GM12891 (cell line): Measurements from ENCODE around the gene LRP11.

ENCODE experiments used
- DNase-seq: peaks from one replicate; pipeline ENCODE4 v3.0.0; 2011; ENCODE audit warnings: low spot score; ENCODE audit not compliant: insufficient read length
- FAIRE-seq: peaks from 2 replicates; lab custom pipeline; 2011; peaks lifted over from hg19 to GRCh38; lab: Jason Lieb, UNC
- PAX5 ChIP-seq: IDR thresholded peaks from 2 replicates; pipeline ENCODE4 v1.6.1; 2011; ENCODE audit warnings: low read length, moderate library complexity, mild to moderate bottlenecking; ENCODE audit not compliant: insufficient read depth, severe bottlenecking
- POLR2A ChIP-seq: IDR thresholded peaks from 2 replicates; pipeline ENCODE4 v1.6.1; 2011; ENCODE audit warnings: low read depth, low read length, control low read depth
- POLR2AphosphoS5 ChIP-seq: IDR thresholded peaks from 2 replicates; pipeline ENCODE4 v1.6.1; 2011; ENCODE audit warnings: low read depth, low read length, control low read depth
- POU2F2 ChIP-seq: IDR thresholded peaks from 2 replicates; pipeline ENCODE4 v1.6.1; 2011; ENCODE audit warnings: low read depth, mild to moderate bottlenecking, control low read depth, low read length, moderate library complexity
- SPI1 ChIP-seq: IDR thresholded peaks from 2 replicates; pipeline ENCODE4 v1.6.1; 2011; ENCODE audit warnings: low read depth, low read length, control low read depth
- TAF1 ChIP-seq: IDR thresholded peaks from 2 replicates; pipeline ENCODE4 v1.6.1; 2011; ENCODE audit warnings: low read depth, low read length, control low read depth

LRP11 gene

GRCh38 chr6:149905371-149905910 lies 41.3 kb upstream of the LRP11 start:
- no peak for TF ChIP-seq POU2F2
- TF ChIP-seq POLR2A: no peak
- FAIRE-seq (no peak), DNase-seq (no peak)

GRCh38 chr6:149904661-149905370 lies 40.7 kb upstream of the LRP11 start:
- no peak for DNase-seq
- no peak for FAIRE-seq
- TF ChIP-seq TAF1 (no peak), POLR2A (no peak), SPI1 (no peak), POU2F2 (no peak), PAX5 (no peak), POLR2AphosphoS5 (no peak)

DNA sequence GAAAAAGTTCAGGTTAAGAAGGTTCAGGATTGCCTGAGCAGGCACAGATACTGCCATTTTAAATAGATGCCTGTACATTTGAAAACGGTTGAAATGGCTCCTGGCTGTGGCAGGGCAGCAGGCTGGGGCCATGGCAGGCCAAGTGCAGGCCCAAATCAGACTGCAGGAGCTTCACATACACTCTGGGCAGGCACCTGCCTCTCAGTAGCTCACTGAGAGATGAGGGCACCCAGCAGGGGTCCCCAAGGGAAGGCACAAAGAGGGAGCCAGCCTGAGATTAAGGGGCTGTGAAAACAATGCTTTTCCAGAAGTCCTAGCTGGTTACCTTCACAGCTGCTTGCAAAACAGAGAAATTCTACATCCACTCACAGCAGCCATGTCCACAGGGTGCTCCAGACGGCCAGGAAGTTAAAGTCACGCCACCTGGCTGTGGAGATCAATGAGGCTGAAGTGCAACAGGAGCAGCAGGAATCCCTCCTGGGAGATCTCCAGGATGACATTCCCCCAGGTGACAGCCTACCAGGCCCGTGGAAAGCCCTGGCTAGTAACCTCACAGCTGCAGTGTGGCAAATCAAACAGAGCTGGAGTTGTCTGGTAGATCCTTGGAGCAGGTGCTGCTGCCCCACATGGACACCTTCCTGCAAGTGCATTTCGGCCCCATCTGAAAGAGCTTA lies 39.9 kb upstream of the LRP11 start:
- no peak for FAIRE-seq
- TF ChIP-seq POU2F2: no peak
- TF ChIP-seq TAF1: no peak
- no peak for TF ChIP-seq POLR2AphosphoS5
- TF ChIP-seq SPI1: no peak
- TF ChIP-seq POLR2A: no peak
- no peak for TF ChIP-seq PAX5
- no peak for DNase-seq

- TF ChIP-seq PAX5: no peak
- TF ChIP-seq POLR2A: no peak
- no peak for TF ChIP-seq POLR2AphosphoS5
- no peak for TF ChIP-seq POU2F2
- no peak for TF ChIP-seq TAF1
- TF ChIP-seq SPI1: no peak
- no peak for DNase-seq
- FAIRE-seq: no peak
These were observed 37.4 kb upstream of the LRP11 start for GRCh38 chr6:149901444-149902140.

- FAIRE-seq (no peak), DNase-seq (no peak)
- TF ChIP-seq POU2F2 (no peak), TAF1 (no peak), PAX5 (no peak), SPI1 (no peak), POLR2AphosphoS5 (no peak), POLR2A (no peak)
These were observed 36.7 kb upstream of the LRP11 start for GRCh38 chr6:149900620-149901443.

DNA sequence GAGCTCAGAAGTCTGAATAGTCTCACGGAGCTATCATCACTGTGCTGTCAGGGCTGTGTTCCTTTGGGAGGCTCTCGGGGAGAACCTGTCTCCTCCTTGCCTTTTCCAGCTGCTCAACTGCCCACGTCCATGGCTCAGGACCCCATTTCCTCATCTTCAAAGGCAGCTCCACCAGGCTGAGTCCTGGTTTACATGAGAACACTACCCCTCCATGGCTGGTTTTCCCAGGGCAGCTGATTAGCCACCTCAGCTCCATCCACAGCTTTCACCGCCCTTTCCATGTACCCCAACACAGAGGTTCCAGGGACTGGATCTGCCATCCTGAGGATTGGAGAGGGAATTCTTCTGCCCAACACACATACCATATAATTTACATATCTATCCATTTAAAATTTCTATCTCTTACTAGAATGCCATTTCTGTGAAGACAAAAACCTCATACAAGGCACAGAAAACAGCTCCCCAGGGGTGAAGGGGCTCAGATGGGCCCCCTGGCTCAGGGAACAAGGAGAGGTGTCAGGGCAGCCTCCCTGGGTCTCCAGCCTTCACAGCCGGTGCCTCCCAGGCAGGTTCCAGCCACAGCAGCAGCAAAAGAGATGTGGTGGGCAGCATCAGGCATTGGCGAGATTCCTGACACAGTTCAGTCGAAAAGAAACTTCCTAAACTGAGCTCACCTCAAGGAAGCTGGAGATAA lies 35.9 kb upstream of the LRP11 start:
- FAIRE-seq (no peak), DNase-seq (no peak)
- no peak for TF ChIP-seq POLR2AphosphoS5
- no peak for TF ChIP-seq TAF1
- TF ChIP-seq POU2F2: no peak
- TF ChIP-seq SPI1: no peak
- no peak for TF ChIP-seq POLR2A
- no peak for TF ChIP-seq PAX5

GRCh38 chr6:149899486-149899885 lies 35.3 kb upstream of the LRP11 start:
- no peak for FAIRE-seq
- TF ChIP-seq POLR2A (no peak), PAX5 (no peak), TAF1 (no peak), SPI1 (no peak), POU2F2 (no peak), POLR2AphosphoS5 (no peak)
- DNase-seq: no peak

GRCh38 chr6:149898966-149899365 lies 34.8 kb upstream of the LRP11 start:
- TF ChIP-seq PAX5 (no peak), TAF1 (no peak), POU2F2 (no peak), SPI1 (no peak), POLR2AphosphoS5 (no peak), POLR2A (no peak)
- DNase-seq: no peak
- no peak for FAIRE-seq
